BLaER1 treated with 17β-estradiol and CSF1 and Interleukin-3, amounts not matched to agents 10 nM and 100 nM (cell line): ENCODE data around the gene ANKK1.
A peak's percentile ranks its signal among the peaks of the same experiment; 100 is the strongest.

Experiments used
- H3K27ac ChIP-seq, 11 experiments: shearing (Covaris generic); formaldehyde crosslinking; 2 replicates each; pipeline ENCODE4 v1.8.1; 2022
- H3K27me3 ChIP-seq, 11 experiments: shearing (Covaris generic); formaldehyde crosslinking; 2 replicates each; pipeline ENCODE4 v1.8.1; 2022
- H3K36me3 ChIP-seq, 11 experiments: shearing (Covaris generic); formaldehyde crosslinking; 2 replicates each; pipeline ENCODE4 v1.8.1; 2022
- H3K4me1 ChIP-seq, 10 experiments: shearing (Covaris generic); formaldehyde crosslinking; 2 replicates each; pipeline ENCODE4 v1.8.1; 2022
- H3K4me2 ChIP-seq, 11 experiments: shearing (Covaris generic); formaldehyde crosslinking; 2 replicates each; pipeline ENCODE4 v1.8.1; 2022
- H3K4me3 ChIP-seq, 10 experiments: shearing (Covaris generic); formaldehyde crosslinking; 2 replicates each; pipeline ENCODE4 v1.8.1; 2022
- H3K9ac ChIP-seq, 11 experiments: shearing (Covaris generic); formaldehyde crosslinking; 2 replicates each; pipeline ENCODE4 v1.8.1; 2022
- H3K9me3 ChIP-seq, 11 experiments: shearing (Covaris generic); formaldehyde crosslinking; replicated peaks in 1 of 11; 2 replicates each; pipeline ENCODE4 v1.8.1; 2022
- H4K20me1 ChIP-seq, 11 experiments: shearing (Covaris generic); formaldehyde crosslinking; 2 replicates each; pipeline ENCODE4 v1.8.1; 2022
- Cebpa-rat ChIP-seq, 11 experiments: shearing (Covaris generic); IDR thresholded peaks; 2 replicates each; pipeline ENCODE4 v1.8.1; 2022

ANKK1 gene

DNA sequence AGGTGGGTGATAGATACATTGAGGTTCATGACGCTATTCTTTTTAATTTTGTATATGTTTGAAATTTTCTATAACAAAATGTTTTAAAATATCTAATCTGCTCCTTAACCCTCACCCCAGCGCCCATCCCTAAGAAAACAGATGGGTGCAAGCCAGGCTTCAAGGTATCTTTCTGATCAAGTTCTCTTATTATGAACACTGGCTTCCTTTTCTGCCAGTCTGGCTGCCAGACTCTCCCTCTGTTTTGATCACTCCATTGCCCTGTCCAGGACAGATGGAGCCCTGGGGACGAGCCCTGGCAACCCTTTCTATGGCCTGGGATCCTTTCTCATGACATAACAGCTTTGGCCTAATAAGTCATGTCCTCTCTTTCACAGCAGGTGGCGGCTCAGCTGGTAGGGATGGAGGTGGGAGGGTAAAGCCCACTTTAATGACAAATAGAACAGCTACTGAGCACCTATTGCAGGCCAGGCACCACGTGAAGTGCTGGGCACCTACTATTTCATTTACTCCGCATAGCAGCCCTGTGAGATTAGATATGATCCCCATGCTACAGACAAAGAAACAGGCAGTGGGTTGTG, 49.2 kb downstream of the ANKK1 start:
- Histone ChIP-seq H3K4me3 (no peak overlapping the region), H4K20me1 (no peaks in the 10 kb centered on the region), H3K4me2 (no peak overlapping the region), H3K9ac (no peak overlapping the region), H3K27ac (no peak overlapping the region), H3K36me3 (no peaks in the 10 kb centered on the region), H3K4me1 (no peaks in the 10 kb centered on the region), H3K27me3 (no peaks in the 10 kb centered on the region), H3K9me3 (no peaks in the 10 kb centered on the region)
- no peak for TF ChIP-seq Cebpa-rat (IDR thresholded peaks at IDR 0.05)

DNA sequence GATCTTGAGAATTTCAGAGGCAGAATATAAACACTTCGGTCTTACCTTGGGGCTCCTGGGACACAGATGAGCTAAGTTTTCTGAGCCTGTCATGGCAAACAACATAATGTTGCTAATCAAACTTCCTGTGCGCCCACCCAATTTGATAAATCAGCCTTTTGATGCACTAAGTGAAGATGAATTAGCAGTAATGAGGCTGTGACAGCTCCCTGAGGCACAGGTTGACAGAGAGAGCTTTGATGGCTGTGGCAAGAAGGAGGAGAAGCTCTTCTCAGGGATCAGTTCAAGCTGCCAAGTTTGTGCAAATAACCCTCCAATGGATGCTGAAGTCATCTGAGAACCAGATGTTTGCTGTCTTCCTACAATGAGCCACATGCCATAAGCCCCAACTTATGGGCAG, 53.2 kb downstream of the ANKK1 start:
- no peak for TF ChIP-seq Cebpa-rat (IDR thresholded peaks at IDR 0.05)
- Histone ChIP-seq H3K4me2 (no peak overlapping the region), H3K27ac (no peak overlapping the region), H4K20me1 (no peaks in the 10 kb centered on the region; a peak in 2 of 22 replicates), H3K27me3 (no peaks in the 10 kb centered on the region), H3K36me3 (no peaks in the 10 kb centered on the region), H3K4me1 (no peaks in the 10 kb centered on the region), H3K4me3 (no peak overlapping the region), H3K9ac (no peak overlapping the region), H3K9me3 (no peaks in the 10 kb centered on the region)

DNA sequence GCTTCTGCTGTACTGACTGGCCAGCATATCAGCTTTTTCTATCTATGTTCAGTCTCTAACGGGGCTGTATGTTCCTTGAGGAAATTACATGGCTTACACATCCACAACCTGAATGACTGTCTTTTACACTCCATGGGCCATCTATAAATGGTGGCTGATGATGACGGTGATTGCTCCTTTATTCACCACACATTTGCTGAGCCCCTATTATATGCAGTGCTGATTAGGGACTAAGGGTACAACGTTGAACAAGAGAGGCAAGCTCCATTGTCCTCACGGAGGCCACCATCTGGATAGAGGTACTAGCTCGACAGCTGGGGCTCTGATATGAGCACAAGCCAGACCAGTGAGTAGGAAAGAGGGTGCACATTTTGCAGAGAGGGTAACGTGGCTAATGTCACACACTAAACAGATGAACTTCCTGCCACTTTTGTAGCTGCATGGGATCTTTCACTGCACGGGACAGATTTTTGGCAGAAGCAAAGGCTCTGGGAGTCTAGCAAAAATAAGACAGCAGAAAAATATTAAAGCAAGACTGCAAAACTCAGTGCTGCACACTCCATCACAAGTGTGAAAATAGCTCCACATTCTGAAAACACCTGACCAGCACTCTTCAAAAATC, 57.0 kb downstream of the ANKK1 start:
- TF ChIP-seq Cebpa-rat (IDR thresholded peaks at IDR 0.05), result no peak
- Histone ChIP-seq H3K4me2 (no peak overlapping the region), H3K27ac (no peak overlapping the region), H4K20me1 (no peaks in the 10 kb centered on the region; a peak in 2 of 22 replicates), H3K4me3 (no peak overlapping the region), H3K4me1 (peaks cover 0 to 8% (median 0%) of the 10 kb centered on the region in 10 experiments; a peak in 7 of 20 replicates), H3K9ac (no peak overlapping the region), H3K36me3 (no peaks in the 10 kb centered on the region), H3K27me3 (no peaks in the 10 kb centered on the region), H3K9me3 (no peaks in the 10 kb centered on the region)

DNA sequence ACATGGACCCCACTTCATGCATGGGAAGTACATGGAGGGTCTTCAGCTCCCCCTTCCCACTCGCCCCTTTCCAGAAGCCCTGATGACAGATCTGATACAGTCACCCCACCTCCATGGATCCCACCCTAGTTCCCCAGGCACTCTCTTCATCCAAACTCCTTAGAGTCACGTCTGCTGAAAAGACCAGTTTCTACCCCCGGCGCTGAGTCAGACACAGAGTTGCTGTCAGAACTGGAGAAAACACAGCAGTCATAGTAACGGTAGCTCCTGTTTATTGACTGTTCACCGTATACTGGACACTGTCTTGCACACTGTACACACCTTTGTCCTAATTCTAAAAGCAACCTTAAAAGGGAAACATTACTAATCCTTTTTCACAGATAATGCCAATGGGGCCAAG, 58.5 kb downstream of the ANKK1 start:
- Histone ChIP-seq H3K4me2 (no peak overlapping the region), H3K9ac (no peak overlapping the region), H3K4me3 (no peak overlapping the region), H3K27me3 (no peaks in the 10 kb centered on the region), H3K27ac (no peak overlapping the region), H3K4me1 (peaks cover 0 to 8% (median 0%) of the 10 kb centered on the region in 10 experiments; a peak in 7 of 20 replicates), H4K20me1 (no peaks in the 10 kb centered on the region; a peak in 2 of 22 replicates), H3K9me3 (no peaks in the 10 kb centered on the region), H3K36me3 (no peaks in the 10 kb centered on the region)
- no peak for TF ChIP-seq Cebpa-rat (IDR thresholded peaks at IDR 0.05)

DNA sequence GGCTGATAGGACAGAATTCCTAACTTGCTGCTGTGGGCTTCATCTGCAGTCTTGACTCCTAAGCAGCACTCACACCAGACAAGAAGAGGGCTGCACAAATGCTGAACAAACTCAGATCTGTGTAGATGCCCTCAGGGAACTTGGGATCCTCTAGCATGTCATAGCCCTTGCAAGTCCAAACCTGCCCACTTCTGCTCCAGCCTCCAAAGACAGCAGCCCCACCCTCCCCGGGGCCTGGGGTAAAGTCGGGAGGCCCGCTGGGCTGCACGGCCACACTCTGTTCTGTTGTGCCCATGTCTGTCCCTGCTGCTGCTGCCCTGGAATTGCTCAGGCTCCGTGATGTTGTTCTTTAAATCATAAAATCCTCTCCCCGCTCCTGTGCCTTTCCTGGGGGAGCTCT, 59.4 kb downstream of the ANKK1 start:
- no peak overlapping the region for H3K4me2 ChIP-seq
- no peaks in the 10 kb centered on the region; a peak in 2 of 22 replicates for H4K20me1 ChIP-seq
- H3K9me3 ChIP-seq, result no peaks in the 10 kb centered on the region
- peaks cover 0 to 8% (median 0%) of the 10 kb centered on the region in 10 experiments; a peak in 7 of 20 replicates for H3K4me1 ChIP-seq
- no peak overlapping the region for H3K27ac ChIP-seq
- no peaks in the 10 kb centered on the region for H3K27me3 ChIP-seq
- no peak overlapping the region for H3K9ac ChIP-seq
- no peak overlapping the region for H3K4me3 ChIP-seq
- no peaks in the 10 kb centered on the region for H3K36me3 ChIP-seq
- no peak for TF ChIP-seq Cebpa-rat (IDR thresholded peaks at IDR 0.05)

DNA sequence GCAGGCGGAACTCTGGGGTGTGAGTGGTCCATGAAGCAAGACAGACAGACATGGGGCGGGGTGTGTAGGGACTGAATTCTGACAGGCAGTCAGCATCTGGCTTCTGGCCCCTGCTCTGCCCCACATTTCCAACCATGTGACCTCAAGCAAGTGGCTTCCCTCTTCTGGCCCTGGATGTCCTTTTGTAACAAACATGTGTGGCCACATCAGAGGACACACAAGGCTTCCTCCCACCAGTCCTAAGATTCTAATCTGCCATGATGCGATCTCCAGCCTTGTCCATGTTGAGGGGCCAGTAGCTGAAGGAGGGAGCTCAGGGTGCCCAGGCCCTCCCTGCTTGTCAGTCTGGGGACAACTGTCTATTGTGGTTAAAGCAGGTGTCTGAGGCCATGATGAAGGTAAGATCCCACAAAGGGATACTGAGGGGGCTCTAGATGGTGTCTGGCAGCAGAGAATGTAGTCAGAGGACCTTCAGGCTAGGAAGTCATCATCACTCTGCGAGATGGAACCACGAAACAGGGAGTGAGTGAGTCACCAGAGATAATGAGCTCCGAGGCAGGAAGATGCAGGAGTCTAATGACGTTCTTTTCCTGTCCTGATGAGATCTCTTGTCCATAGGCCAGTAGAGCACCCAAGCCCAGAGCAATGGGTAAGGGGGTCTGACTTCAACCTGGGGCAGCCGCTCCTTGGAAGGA, 60.2 kb downstream of the ANKK1 start:
- Histone ChIP-seq H3K4me2 (peak overlapping the region in 4 of 11 experiments; percentile 1 to 21 (median 16); a peak in 2 of 22 replicates), H3K4me3 (no peak overlapping the region), H4K20me1 (no peaks in the 10 kb centered on the region; a peak in 2 of 22 replicates), H3K4me1 (peaks cover 0 to 8% (median 0%) of the 10 kb centered on the region in 10 experiments; a peak in 7 of 20 replicates), H3K36me3 (no peaks in the 10 kb centered on the region), H3K27me3 (no peaks in the 10 kb centered on the region), H3K9ac (no peak overlapping the region), H3K9me3 (no peaks in the 10 kb centered on the region), H3K27ac (no peak overlapping the region)
- no peak for TF ChIP-seq Cebpa-rat (IDR thresholded peaks at IDR 0.05)

DNA sequence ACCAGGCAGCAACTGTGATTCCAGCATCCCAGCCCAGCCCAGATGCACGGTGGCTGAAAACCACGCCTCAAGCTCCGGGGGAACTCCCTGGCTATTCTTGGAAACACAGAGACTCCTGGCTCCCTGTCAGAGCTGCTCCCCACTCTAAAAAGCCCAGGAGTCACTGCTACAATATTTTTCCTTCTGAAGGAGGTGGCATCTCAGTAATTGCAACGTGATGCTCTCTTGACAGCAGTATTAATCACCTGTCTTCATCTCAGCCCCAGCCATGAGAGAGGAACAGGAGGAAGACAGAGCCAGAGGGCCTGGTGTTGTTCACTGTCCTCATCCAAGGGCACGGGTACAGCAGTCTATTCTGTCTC, 60.7 kb downstream of the ANKK1 start:
- Histone ChIP-seq H3K27ac (no peak overlapping the region), H3K4me3 (no peak overlapping the region), H3K36me3 (no peaks in the 10 kb centered on the region), H3K27me3 (no peaks in the 10 kb centered on the region), H4K20me1 (no peaks in the 10 kb centered on the region; a peak in 2 of 22 replicates), H3K4me1 (peaks cover 0 to 8% (median 0%) of the 10 kb centered on the region in 10 experiments; a peak in 7 of 20 replicates), H3K9me3 (no peaks in the 10 kb centered on the region), H3K4me2 (peak overlapping the region in 4 of 11 experiments; percentile 1 to 21 (median 16); a peak in 2 of 22 replicates), H3K9ac (no peak overlapping the region)
- TF ChIP-seq Cebpa-rat (IDR thresholded peaks at IDR 0.05), result no peak

DNA sequence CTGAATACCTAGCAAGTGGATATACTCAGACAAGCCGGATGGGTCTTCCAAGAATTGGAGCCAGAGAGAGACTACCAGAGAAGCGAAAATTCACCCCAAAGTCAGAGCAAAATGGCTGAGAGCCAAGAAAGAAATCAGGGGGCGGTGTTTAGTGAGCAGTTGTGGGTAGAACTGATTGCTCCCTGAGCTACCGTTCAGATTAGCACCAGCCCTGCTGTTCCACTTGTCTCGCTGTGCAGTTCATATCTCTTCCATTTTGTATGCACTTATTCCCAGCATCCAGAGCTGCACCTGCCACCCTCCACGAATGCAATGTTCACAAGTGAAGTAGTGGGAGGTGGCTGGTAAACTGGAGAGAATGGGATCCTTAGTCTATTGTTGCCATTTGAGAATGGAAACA, 62.2 kb downstream of the ANKK1 start:
- peaks cover 0 to 8% (median 0%) of the 10 kb centered on the region in 10 experiments; a peak in 7 of 20 replicates for H3K4me1 ChIP-seq
- no peaks in the 10 kb centered on the region for H3K36me3 ChIP-seq
- no peak overlapping the region for H3K4me3 ChIP-seq
- H3K27me3 ChIP-seq, result no peaks in the 10 kb centered on the region
- H3K4me2 ChIP-seq, result no peak overlapping the region
- no peak overlapping the region for H3K9ac ChIP-seq
- TF ChIP-seq Cebpa-rat (IDR thresholded peaks at IDR 0.05), result no peak
- no peak overlapping the region for H3K27ac ChIP-seq
- H3K9me3 ChIP-seq, result no peaks in the 10 kb centered on the region
- no peaks in the 10 kb centered on the region; a peak in 1 of 22 replicates for H4K20me1 ChIP-seq
